ENCODE data around the gene SUCLG2.

Gene SUCLG2

DNA sequence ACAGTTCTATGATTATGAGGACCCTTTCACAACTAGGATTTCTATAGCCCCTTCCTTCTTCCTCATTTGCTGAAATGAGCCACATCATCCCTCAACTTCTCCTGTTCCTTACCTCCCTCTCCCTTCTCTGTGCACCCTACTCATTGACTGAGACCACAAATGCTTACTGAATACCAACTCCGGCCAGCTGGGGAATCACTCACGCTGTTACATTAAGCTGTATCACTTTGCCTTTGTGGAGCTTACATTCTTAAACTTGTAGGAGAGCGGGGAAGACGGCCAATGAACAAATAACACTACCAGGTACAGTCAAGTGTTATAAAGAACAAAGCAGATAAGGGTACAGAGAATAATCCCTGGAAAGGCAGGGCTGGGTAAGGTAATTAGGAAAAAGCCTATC, 5.7 kb downstream of the SUCLG2 start:
- no peak for DNase-seq

- no peak for DNase-seq
Measured at GRCh38 chr3:67648229-67648628, 6.2 kb downstream of the SUCLG2 start.

DNA sequence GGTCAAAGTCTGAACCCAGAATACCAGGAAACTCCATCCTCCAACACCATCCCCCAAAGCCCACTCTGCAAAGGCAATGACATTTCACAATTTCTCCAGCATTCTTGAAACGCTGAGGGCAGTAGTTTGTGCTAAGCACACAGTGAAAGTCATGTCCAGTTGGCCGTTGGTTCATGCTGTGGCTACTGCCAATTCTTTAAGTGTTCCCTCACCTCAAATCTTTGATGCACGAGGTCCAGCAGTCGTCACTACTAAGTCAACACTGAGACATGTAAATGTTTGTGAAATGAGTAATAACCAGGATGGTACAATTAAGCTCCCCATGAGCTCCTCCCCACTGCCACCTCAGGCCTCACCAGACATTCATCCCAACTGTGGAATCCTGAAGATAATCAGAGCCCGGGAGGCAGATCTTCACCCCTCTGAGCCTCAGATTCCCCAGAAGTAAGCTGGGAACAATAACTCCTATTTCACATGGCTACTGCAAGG, 7.0 kb downstream of the SUCLG2 start:
- no peak for DNase-seq

DNA sequence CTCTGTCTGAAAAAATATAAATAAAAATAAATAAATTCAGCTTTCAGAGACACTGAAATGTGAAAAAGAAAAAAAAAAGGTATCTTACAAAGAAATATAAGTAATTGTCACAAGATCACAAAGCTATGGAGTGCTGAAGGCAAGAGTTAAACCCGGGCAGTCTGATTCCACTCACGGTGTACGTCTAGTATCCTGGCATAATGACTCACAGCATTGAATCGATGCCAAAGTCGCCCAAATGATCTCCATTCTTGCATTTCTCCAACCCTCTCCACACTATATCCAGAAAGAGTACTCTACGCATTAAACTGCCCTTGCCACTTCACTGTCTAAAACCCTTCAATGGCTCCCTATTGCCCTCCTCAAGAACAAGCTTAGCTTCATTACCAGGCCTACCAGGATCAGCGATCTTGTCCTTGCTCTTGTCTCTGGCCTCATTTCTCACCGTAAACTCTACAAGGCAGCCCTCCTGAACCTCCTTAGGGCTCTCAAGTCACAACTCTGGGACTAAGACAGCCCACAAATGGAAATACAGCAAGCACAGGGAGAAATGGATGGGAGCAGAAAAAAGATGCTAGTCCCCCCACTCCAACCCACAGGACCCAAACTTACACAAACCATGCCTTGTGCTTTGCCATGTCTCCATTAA, 7.7 kb downstream of the SUCLG2 start:
- DNase-seq: no peak

DNA sequence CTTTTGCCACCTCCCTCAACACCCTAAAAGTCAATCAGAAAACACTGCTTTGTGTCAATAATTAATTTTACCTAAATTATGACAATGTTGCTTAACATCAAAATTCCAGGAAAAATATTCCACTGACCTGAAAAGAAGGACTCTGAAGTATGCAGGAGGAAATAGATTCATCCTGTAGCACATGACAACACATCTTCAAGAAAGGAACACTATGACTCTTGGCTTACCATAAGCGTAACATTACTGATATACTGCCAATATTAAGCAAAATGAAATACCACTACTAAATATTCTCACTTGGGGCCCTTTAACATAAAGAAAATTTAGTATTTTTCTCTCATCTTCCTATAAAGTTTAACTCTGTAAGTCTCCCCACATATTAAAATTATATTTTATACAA, 9.6 kb downstream of the SUCLG2 start:
- DNase-seq: no peak

DNA sequence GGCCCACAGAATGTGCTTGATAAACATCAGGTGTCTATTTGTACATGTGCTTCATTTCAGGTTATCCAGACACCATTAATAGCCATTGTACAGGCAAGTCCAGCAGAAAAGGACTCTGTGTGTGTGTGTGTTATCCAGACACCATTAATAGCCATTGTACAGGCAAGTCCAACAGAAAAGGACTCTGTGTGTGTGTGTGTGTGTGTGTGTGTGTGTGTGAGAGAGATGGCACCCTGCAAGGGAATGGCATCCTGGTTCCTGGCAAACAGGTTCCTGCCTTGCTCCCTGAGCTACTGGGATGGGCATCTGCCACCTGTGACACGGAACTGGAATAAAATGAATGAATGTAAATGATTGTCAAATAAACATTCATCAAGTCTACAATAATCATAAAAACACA, 11.7 kb downstream of the SUCLG2 start:
- DNase-seq: no peak

GRCh38 chr3:67642190-67642589, 12.2 kb downstream of the SUCLG2 start:
- no peak for DNase-seq

DNA sequence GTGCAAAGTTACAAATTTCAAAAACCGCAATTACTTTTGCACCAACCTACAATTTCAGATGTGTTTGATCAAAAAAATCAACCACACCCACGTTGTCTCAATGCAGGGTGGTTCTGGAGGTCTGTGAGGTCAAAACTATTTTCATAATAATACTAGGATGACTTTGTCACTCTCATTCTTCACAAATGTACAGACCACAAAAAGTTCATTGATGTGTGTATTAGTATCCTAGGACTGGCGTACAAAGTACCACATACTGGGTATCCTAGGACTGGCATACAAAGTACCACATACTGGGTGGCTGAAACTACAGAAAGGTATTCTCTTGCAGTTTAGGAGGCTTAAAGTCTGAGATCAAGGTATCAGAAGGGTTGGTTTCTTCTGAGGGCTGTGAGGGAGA, 13.0 kb downstream of the SUCLG2 start:
- no peak for DNase-seq

DNA sequence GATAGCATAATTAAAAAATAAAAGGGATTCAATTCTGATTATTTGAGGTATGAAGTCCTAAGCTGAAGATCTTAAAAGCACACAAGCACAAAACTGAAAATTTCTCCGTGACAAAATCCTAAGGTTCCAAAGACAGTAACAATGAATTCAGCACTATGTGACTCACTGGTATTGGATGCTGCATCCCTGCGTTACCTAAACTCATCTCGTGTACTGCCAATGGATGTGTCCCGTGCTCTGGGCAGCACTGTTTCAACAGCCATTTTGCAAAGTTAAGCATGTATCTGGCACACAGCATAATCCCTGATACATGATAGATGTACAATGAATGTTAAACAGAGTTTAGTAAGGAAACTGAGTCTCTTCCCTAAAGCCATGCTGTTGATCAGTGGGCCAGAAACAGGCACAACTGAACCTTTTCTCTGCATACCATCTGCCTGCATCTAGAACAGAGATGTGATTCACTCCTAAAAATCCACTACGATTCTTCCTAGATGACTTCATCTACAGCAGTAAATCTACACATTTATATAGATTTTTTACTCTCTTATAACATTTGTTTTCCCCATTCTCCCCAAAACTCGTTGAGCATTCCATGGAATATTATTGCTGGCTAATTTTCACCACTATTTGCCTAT, 14.3 kb downstream of the SUCLG2 start:
- DNase-seq: no peak

DNA sequence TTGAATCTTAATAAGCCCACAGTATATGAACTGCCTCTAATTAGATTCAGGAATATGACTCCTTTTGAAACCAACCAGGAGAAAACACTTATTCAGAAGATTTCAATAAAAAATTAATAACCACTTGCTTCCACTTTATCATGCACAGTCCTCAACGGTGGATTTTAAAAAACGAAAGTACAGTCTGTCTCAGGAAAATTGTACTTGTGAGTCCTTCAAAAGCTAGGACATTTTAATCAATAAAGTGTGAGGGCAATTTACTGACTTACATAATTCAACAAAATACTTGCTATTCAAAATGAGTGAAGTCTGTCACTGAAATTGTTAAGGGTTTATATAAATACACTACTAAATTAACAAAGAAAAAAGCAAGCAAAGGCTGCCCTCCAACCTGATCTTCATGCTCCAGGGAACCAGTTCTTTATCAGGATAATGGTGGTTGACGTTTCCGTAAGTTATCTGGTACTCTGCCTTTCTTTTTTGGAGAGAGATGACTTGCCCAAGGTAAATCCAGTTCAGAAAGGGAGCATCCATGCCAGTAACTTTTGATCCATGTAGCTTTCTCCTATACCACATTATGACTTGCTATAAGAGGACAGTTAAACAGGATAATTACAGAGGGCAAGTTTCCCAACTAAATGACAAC, 17.0 kb downstream of the SUCLG2 start:
- DNase-seq: no peak

GRCh38 chr3:67635806-67636205, 18.6 kb downstream of the SUCLG2 start:
- DNase-seq: no peak

- DNase-seq: no peak
Measured at GRCh38 chr3:67635257-67635656, 19.2 kb downstream of the SUCLG2 start.

DNA sequence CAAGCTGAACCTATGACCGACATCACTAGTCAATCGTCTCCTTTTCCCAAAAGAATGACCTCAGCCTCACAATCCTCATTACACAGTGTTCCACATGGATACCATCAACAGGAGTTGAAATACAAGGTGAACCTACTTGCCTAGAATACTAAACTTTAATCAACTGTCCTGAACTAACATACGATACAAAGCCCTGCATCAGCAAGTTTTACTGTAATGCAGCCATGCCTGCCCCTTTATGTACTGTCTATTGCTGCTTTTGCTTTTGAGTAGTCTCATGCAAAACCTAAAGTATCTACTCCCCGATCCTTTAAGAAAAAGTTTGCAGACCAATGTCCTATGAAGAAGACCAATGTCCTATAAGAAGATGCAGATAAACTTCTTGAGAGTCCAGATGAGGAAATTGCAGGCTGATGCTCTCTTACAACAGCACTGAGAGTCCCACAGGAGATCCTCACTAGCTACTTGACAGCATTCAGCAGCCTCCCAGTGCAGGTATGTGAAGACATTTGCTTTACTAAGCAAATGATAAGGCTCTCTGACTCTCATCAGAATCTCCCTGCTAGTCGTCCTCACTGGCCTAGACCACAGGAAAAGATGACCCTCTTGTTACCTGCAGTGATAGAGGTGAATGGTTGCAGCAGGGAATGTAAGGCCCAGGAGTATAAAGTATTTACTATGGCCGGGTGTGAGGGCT, 23.6 kb downstream of the SUCLG2 start:
- DNase-seq: no peak

GRCh38 chr3:67624687-67625086, 29.7 kb downstream of the SUCLG2 start:
- no peak for DNase-seq

GRCh38 chr3:67624078-67624477, 30.3 kb downstream of the SUCLG2 start:
- DNase-seq: no peak

GRCh38 chr3:67622652-67623051, 31.8 kb downstream of the SUCLG2 start:
- no peak for DNase-seq

DNA sequence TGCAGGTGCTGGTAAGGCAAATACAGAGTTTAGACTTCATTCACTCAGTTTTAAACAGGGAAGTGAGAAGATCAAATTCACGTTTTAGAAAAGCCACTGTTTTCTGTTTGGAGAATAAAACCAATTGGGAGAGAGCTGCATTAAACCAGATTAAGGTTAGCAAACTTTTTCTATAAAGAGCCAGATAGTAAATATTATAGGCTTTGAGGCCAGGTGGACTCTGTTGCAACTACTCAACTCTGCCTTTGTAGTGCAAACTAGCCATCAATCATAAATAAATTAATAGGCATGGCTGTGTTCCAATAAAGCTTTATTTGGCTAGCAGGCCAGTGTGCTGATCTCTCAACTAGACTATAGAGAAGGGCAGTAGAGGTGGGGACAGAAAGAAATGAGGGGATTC, 33.5 kb downstream of the SUCLG2 start:
- DNase-seq: no peak

GRCh38 chr3:67619991-67620390, 34.4 kb downstream of the SUCLG2 start:
- DNase-seq: no peak

DNA sequence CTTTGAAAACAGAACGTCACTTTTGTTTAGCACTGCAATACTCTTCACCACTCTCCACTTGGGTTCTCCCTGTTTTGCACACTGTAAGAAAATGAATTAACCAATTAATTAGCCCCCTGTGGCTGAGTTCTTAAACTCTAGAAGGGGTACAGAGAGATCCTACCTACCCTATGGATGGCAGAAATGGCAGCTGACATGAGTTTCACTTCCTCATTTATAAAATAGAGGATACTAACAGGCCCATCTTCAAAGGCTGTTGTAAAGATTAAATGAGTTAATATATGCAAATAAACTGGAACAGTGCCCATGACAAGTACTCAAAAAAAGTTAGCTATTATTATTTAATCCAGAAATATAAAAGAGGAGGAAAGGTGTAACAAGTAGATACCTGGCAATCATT, 36.9 kb downstream of the SUCLG2 start:
- no peak for DNase-seq

- DNase-seq: no peak
Measured at GRCh38 chr3:67616046-67616445, 38.4 kb downstream of the SUCLG2 start.

DNA sequence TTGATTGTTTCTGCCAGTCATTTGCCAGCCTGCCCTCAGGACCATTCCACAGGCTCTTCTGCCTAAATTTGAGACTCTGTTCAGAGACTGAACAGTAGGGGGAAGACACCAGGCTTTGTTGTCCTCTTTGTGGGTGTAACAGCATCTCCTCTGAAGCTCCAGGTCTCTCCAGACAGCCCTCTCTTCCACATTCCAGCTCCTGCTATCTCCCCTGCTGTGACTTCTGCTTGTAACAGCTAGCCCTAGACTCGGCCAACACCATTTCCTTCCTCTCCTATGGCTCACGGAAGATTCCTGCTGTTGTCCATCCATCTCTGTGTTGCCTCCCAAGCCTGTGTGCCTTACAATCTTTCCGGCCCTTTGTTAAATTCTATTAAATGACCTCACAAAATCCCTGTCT, 40.2 kb downstream of the SUCLG2 start:
- no peak for DNase-seq

GRCh38 chr3:67610458-67610857, 44.0 kb downstream of the SUCLG2 start:
- no peak for DNase-seq

GRCh38 chr3:67609709-67610108, 44.7 kb downstream of the SUCLG2 start:
- DNase-seq: peak in 1 of 2 experiments; percentile 6

- no peak for DNase-seq
Measured at GRCh38 chr3:67608034-67608433, 46.4 kb downstream of the SUCLG2 start.

Measured in AML-193 (cell line).